ENCODE results near the gene C21orf58. TPM values are rescaled to one million over a fixed set of nuclear protein-coding genes. Genes with fewer than 3 reads are reported as not detected.

The C21orf58 gene
- total RNA-seq, 1 experiment from 2014 or later: 28.2 TPM

DNA sequence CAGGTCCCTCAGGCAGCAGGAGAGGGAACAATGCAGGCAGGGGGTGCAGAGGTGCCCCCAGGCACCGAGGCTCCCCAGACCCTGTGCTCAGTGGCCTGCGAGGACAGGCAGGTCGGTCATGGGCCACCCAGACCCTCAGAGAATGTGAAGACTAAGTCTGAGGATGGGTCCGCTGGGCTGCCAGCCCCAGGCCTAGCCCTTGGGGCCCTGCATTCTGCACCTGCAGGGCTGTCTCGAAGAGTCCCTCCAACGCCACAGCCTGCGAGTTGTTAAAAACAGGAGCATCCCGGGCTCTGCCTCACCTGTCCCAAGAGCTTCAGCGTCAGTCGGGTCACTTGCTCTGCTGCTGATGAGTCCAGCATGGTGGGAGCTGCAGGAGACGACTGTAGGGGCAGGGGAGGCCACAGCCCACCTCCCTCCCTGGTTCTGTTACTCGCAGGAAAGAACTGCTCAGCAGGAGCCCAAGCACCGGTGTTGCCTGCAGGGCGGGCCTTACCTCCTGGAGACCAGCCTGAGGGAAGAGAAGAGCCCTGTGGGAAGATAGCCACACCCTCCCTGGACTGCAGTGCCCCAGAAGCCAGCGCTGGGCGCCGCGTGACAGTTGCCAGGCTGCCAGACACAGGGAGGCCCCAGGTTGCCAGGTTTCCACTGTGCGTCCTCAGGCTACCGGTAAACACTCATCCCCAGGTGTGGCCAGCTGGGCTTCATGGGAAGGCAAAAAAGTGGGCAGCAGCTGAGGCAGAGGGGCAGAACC, 5.8 kb downstream of the C21orf58 start:
- Mint-ChIP-seq H3K36me3 (ENCODE audit: insufficient read depth, unreplicated experiment) (peaks cover 24% of the 10 kb centered on the region), H3K27me3 (ENCODE audit: unreplicated experiment) (no peaks in the 10 kb centered on the region), H3K4me1 (ENCODE audit: low read depth, unreplicated experiment) (peaks cover 11% of the 10 kb centered on the region), H3K27ac (ENCODE audit: unreplicated experiment) (no peak overlapping the region), H3K4me3 (ENCODE audit: low read depth, unreplicated experiment) (no peak overlapping the region), H3K9me3 (ENCODE audit: low read depth, unreplicated experiment) (no peaks in the 10 kb centered on the region)
- TF ChIP-seq, protein P1, sequence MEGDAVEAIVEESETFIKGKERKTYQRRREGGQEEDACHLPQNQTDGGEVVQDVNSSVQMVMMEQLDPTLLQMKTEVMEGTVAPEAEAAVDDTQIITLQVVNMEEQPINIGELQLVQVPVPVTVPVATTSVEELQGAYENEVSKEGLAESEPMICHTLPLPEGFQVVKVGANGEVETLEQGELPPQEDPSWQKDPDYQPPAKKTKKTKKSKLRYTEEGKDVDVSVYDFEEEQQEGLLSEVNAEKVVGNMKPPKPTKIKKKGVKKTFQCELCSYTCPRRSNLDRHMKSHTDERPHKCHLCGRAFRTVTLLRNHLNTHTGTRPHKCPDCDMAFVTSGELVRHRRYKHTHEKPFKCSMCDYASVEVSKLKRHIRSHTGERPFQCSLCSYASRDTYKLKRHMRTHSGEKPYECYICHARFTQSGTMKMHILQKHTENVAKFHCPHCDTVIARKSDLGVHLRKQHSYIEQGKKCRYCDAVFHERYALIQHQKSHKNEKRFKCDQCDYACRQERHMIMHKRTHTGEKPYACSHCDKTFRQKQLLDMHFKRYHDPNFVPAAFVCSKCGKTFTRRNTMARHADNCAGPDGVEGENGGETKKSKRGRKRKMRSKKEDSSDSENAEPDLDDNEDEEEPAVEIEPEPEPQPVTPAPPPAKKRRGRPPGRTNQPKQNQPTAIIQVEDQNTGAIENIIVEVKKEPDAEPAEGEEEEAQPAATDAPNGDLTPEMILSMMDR (IDR thresholded peaks at IDR 0.05; ENCODE audit: unreplicated experiment): no peak
- CTCF ChIA-PET: no interaction called here
- DNase-seq: no peak
- intact Hi-C loops (cut with micrococcal nuclease; ENCODE audit: unreplicated experiment): no loop called here
- no TSS peak for BruUV-seq (replicated peaks)

DNA sequence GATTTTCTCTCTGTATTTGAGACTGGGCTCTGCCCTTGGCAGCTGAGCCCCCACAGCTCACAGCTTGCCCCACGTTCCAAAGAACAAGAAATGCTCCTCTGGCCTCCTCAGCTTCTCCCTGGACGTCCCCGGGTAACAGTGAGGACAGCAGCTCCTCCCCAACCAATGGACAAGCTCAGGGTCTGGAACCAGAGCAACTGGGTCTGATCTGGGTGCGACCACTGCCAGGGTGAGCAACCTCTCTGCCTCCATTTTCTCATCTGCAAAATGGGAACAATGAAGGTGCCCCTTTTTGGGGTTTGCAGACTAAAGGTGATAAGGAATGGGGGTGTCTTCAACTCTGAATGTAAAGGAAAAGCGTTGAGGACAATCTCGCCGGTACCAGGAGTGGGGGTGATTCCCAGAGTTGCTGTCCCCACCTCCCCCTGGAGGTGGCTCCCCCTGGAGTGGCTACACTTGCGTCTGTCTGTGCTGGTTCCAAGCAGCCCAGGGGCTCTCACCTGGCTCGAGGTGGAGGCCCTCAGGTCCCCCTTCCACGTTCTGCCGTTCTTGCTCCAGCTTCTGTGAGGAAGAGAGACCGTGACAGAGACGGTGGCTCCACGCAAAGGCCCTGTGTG, 6.9 kb downstream of the C21orf58 start:
- Mint-ChIP-seq H3K9me3 (ENCODE audit: low read depth, unreplicated experiment) (no peaks in the 10 kb centered on the region), H3K4me3 (ENCODE audit: low read depth, unreplicated experiment) (no peak overlapping the region), H3K27ac (ENCODE audit: unreplicated experiment) (no peak overlapping the region), H3K36me3 (ENCODE audit: insufficient read depth, unreplicated experiment) (peaks cover 14% of the 10 kb centered on the region), H3K4me1 (ENCODE audit: low read depth, unreplicated experiment) (peaks cover 8% of the 10 kb centered on the region), H3K27me3 (ENCODE audit: unreplicated experiment) (no peaks in the 10 kb centered on the region)
- no TSS peak for BruUV-seq (replicated peaks)
- TF ChIP-seq, protein P1 (IDR thresholded peaks at IDR 0.05; ENCODE audit: unreplicated experiment): no peak
- no peak for DNase-seq
- intact Hi-C loops (cut with micrococcal nuclease; ENCODE audit: unreplicated experiment): no loop called here
- CTCF ChIA-PET: no interaction called here

DNA sequence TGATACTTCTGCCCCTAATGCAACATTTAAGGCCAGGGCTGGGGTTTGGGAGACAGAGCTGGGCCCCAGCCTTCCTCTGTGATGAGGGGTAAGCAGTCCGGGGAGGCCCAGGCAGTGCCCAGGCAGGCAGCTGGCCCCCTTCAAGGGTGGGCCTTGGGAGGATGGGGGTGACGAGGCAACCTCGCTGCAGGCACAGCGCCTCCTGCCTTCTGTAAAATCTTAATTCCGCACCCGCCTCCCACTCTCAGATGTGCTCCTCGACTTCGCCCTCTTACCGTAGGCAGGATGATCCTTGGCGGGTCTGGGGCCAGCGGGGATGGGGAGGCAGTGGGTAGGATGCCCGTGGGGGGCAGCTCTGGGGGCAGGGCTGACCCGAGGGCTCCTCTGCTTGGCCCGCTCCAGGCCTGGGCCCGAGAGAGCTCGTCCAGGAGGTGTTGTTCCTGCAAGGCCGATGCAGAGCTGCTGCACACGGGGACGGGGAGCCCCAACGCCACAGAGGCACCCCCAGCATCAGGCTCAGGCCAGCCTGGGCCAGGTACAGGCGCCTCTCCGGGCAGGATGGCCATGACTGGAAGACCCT, 9.1 kb downstream of the C21orf58 start:
- no peak overlapping the region for H3K27ac Mint-ChIP-seq (ENCODE audit: unreplicated experiment)
- TF ChIP-seq, protein P1 (IDR thresholded peaks at IDR 0.05; ENCODE audit: unreplicated experiment): no peak

DNA sequence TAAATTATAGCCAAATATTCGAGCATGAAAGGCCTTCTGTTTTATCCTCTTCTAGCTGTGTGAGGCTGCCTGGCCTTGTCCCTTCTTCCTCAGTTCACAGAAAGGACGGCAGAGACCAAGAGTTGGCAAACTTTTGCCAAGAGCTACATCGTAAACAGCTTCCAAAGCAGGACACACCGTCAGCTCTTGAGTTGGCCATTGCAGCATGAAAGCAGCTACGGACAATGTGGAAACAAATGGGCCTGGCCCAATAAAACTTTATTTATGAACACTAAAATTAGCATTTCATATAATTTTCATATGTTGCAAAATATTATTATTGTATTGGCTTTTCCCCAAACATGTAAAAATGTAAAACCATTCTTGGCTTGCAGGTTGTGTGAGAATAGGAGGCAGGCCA, 10.7 kb downstream of the C21orf58 start:
- CTCF ChIA-PET: no interaction called here
- H3K9me3 Mint-ChIP-seq (ENCODE audit: low read depth, unreplicated experiment): no peaks in the 10 kb centered on the region
- BruUV-seq (replicated peaks): no TSS peak

More for the DNA sequence above, 9.1 kb downstream of the C21orf58 start:
- H3K36me3 Mint-ChIP-seq (ENCODE audit: insufficient read depth, unreplicated experiment): peaks cover 9% of the 10 kb centered on the region
- H3K4me3 Mint-ChIP-seq (ENCODE audit: low read depth, unreplicated experiment): no peak overlapping the region
- no peaks in the 10 kb centered on the region for H3K4me1 Mint-ChIP-seq (ENCODE audit: low read depth, unreplicated experiment)
- no peak for DNase-seq
- no peaks in the 10 kb centered on the region for H3K27me3 Mint-ChIP-seq (ENCODE audit: unreplicated experiment)
- intact Hi-C loops (cut with micrococcal nuclease; ENCODE audit: unreplicated experiment): no loop called here
- CTCF ChIA-PET: no interaction called here
- no peaks in the 10 kb centered on the region for H3K9me3 Mint-ChIP-seq (ENCODE audit: low read depth, unreplicated experiment)
- no TSS peak for BruUV-seq (replicated peaks)

More for the DNA sequence above, 10.7 kb downstream of the C21orf58 start:
- Mint-ChIP-seq H3K27ac (ENCODE audit: unreplicated experiment) (no peak overlapping the region), H3K36me3 (ENCODE audit: insufficient read depth, unreplicated experiment) (peaks cover 16% of the 10 kb centered on the region), H3K4me1 (ENCODE audit: low read depth, unreplicated experiment) (no peaks in the 10 kb centered on the region), H3K27me3 (ENCODE audit: unreplicated experiment) (no peaks in the 10 kb centered on the region), H3K4me3 (ENCODE audit: low read depth, unreplicated experiment) (no peak overlapping the region)
- TF ChIP-seq, protein P1 (IDR thresholded peaks at IDR 0.05; ENCODE audit: unreplicated experiment): no peak
- DNase-seq: no peak
- intact Hi-C loops (cut with micrococcal nuclease; ENCODE audit: unreplicated experiment): no loop called here

Data from Calu3 (cell line).